GM21717 (cell line): ENCODE data around the gene ECI1.
"Not testable (repeated sequence)": the region's sequence is repeated elsewhere in the genome, so short reads cannot be mapped to it uniquely, and the experiment has no call there.

Experiments used
- ATAC-seq: cut with Tn5 transposase; IDR thresholded peaks from one replicate; pipeline ENCODE4 v1.9.1; 2021; ENCODE audit warnings: mild to moderate bottlenecking, moderate library complexity; ENCODE audit not compliant: unreplicated experiment

Gene ECI1

DNA sequence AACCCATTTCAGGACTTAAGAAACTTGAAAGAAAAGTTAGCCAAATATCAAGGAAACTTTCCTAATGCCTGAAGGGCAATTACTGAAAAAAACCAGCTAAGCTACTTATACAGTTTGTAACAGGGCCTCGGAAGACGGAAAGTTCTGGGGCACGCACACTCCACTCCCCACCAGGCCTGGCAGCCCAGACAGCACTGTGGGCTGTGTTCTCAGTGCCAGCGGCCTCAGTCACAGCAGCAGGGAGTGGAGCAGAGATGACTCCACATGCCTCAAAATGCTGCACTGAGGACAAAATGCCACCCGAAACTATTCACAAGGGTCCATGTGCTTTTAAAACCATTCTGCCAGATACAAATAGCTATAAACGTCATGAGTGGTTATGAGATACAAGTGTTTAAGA lies 6.3 kb upstream of the ECI1 start:
- no peak for ATAC-seq

DNA sequence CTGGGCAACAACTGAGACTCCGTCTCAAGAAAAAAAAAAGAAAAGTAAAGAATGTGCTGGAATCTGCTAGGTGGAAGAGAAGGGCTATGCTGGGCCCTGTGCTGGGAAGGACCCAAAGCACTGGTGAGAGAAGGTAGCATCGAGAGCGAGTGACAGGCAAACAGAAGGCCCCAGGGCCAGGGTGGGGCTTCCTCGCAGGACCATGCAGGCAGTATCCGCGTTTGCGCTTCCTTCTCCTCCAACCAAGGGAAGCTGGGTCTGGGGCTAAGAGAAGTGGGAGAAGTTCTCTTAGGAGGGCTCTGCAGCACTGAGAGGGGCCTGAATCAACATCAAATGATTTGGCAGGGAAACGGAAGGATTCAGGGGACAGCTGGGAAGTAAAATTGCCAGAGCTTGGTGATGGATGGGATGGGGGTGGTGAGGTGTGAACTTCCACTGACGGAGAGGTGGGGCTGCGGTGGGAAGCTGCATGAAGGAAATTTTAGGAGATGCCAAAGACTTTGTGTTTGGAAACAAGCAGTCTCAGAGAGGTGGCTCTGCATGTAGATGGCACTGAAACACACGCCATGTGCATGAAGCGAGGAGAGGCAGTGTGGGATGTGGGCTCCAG lies 5.2 kb upstream of the ECI1 start:
- no peak for ATAC-seq

DNA sequence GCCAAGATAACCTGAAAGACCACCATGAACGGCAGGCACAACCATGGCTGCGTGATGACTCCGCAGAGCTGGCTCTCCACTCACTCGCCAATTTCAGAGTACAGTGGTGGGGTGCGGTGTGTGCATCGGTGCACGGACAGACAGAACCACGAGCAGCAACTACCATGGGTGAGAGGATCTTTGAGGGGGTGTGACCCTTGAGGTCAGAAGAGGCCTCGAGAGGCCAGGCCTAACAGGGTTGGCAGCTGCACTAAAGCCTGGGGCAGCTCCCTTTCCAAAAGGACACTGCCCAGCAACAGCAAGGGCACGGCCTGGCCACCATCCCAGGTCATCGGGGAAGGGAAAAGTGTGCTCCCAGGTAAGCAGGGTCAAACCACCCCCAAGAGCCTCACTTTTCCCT lies 1.9 kb upstream of the ECI1 start:
- no peak for ATAC-seq

GRCh38 chr16:2252806-2253148 lies 1.4 kb upstream of the ECI1 start:
- no peak for ATAC-seq

- no peak for ATAC-seq
Observed at GRCh38 chr16:2250652-2251295, 613 bp downstream of the ECI1 start.

DNA sequence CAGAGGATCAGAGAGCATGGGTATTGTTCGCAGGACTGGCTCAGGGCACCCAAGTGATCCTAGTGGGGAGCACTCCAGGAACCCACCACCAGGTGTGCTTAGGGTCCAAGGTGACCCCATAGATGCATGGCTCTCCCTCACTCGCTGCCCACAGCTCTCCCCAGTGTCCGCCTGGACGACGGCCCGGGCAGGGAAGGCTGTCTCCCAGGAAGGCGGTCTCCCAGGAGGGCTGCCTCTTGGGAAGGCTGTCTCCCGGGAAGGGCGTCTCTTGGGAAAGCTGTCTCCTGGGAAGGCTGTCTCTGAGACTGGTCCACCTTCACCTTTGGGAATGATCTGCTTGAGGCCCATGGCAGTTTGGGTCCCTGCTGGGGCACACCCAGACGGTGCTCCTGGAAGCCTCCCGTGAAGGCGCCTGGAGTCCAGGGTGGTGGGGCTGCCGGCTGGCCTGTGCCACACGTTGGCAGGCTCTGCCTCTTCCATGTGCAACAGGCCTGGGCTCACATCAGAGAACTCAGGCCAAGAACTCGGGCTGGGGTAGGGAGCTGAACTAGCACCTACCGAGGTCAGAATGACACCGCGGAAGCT lies 5.0 kb downstream of the ECI1 start:
- ATAC-seq = no peak

GRCh38 chr16:2244926-2245795 lies 6.2 kb downstream of the ECI1 start:
- ATAC-seq = no peak

DNA sequence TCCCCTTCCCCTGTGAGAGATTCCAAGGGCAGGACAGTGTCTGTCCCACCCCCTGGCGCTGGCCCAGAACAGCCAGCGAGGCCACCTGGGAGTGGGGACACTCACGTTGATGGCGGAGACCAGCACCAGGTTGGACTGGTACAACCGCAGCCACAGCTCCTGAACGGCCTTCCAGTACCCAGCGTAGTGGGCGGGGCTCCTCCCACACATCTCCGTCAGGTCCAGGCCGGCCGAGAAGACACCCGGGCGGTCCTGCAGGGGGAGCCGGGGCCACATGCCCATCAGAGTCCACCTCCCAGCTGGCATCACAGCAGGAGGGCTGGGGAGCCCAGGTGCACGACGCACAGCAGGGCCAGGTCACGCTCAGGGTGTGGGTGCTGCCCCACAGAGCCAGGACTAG lies 7.1 kb downstream of the ECI1 start:
- no peak for ATAC-seq

GRCh38 chr16:2243781-2244180 lies 7.6 kb downstream of the ECI1 start:
- no peak for ATAC-seq

DNA sequence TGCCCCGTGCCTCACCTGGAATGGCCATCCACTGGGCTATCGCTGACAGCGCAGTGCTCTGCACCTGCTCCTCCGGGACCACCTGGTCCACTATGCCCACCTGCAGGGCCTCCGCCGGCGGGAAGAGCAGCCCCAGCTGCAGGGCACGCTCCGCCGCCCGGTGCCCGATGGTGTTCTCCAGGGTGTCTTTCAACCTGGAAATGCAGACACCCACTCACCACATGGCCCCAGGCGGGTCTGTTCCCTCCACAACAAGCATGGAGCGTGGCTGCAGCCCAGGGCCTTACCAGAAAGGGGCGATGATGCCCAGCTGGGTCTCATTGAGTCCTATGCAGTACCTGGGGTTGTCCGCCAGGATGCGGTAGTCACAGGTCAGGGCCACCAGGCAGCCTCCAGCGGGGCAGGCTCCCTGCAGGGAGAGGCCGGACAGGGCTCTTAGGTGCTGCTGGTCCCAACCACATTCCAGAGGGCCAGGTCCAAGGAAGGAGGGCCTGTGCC lies 8.3 kb downstream of the ECI1 start:
- no peak for ATAC-seq

- no peak for ATAC-seq
Observed at GRCh38 chr16:2242598-2242997, 8.8 kb downstream of the ECI1 start.

GRCh38 chr16:2240331-2240730 lies 11.1 kb downstream of the ECI1 start:
- not testable (repeated sequence) for ATAC-seq

GRCh38 chr16:2238838-2239675 lies 12.3 kb downstream of the ECI1 start:
- no peak for ATAC-seq

DNA sequence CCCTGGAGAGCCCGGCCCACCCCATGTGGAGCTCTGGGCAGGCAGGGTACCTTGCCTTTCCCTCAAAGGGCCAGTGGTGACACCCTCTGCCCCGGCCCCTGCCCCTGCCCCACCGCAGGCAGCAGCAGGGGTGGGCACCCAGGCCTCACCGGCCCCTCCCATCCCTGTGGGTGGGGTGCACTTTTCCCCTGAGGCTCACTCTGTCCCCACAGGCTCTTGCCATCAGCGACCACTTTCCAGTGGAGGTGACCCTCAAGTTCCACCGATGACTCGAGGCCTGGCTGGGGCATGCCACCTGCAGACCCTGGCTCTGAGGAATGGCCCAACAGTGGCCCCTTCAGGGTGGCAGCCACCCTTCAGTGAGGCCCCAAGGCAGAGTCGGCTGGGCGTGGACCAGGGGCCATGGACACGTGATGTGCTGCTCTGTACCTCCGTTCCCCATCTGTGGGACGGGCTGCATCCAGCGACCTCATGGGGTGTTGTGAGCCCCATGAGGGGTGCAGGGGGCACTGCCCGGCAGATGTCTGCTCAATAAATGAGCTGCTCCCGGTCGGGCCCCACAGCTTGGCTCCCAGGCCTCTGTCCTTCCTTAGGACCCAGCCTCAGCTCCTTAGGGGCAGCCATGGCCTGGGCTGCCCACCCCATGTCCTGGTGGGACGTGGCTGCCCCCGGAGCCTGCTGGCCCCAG lies 13.1 kb downstream of the ECI1 start:
- no peak for ATAC-seq

DNA sequence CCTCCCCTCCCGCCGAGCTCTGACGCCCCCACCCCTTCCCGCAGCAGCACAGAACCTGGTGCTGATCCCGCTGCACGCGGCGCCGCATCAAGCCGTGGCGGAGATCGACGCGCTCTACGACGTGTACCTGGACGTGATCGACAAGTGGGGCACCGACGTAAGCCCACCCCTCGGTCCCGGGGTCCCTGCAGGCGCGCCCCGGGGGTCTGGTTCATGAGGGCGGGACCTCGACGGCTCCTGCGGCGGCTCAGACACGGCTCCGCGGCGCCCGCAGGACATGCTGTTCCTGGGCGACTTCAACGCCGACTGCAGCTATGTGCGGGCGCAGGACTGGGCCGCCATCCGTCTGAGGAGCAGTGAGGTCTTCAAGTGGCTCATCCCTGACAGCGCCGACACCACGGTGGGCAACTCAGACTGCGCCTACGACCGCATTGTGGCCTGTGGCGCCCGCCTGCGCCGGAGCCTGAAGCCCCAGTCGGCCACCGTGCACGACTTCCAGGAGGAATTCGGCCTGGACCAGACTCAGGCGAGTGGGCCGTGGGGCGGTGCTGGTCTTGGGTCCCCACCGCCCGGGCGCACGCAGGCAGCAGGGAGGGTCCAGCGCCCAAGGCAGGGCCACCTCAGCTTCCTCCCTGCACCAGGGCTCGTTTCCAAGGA lies 13.8 kb downstream of the ECI1 start:
- no peak for ATAC-seq

GRCh38 chr16:2237102-2237482 lies 14.3 kb downstream of the ECI1 start:
- no peak for ATAC-seq

- no peak for ATAC-seq
Observed at GRCh38 chr16:2236337-2237101, 14.9 kb downstream of the ECI1 start, which contains the start of gene DNASE1L2. DNASE1L2 (plus strand) TSS chr16:2236444; CDS start chr16:2236817, 373 bp downstream.

DNA sequence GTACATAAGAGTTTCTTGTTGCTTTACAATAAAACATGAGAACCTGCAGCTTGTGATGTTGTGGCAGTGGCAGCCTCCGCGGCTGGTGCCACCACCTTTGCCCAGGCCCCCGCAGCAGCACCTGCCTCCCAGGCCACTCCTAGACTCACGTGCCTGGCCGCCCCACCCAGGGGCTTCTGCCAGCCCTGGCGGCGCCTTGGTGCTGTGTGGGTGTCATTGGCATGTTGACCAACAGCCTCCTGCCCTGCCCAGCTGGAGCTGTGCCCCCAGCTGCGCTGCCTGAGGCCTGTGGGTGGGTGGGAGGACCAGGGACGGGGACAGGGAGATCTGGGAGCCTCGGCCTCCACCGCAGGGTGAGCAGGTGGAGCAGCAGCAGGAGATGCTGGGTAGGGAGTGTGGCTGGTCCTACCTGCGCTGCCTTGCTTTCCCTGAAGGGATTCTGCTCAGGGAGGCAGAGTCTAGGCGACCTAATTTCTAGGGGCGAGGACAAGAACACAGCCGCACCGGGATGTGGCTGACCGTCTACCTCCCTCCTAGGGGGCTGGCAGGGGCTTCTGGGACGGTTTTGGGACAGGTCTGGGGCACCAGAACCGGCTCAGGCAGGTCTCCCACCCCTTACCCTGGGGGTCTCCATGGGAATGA lies 15.6 kb downstream of the ECI1 start:
- ATAC-seq = no peak
